ENCODE data around the gene ZBTB39. TPM values are rescaled to one million over a fixed set of nuclear protein-coding genes. Genes with fewer than 3 reads are reported as not detected.

ZBTB39 gene
- total and polyA plus RNA-seq, 2 experiments from 2014 or later = 1.8 to 6.4 TPM

DNA sequence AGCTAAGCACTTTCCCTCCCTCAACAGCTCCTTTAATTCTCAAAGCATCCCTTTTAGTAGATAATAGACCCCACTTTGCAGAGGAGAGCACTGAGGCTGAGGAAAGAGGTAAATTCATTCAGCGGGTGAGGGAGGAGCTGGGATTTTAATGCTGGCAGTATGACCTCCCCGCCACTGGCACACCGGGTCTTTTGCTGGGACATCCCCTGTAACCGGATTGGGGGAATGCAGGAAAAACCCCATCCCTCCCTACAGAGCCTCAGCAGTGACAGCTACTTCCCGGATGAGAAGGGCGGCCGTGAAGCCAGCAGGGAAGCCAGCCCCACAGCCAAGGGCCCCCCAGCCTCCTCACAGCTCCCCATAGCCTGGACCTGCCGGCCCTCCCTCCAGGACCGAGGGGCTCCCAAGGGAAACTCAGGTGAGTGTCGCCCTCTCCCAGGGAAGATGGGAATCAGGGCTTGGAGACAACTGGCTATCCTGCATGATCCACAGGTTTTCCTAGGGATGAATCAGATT, 12.1 kb downstream of the ZBTB39 start:
- TF ChIP-seq EZH2phosphoT487 (IDR thresholded peaks at IDR 0.05; ENCODE audit: low read depth, severe bottlenecking, unreplicated experiment) (no peak), EZH2 (IDR thresholded peaks at IDR 0.05; ENCODE audit: borderline replicate concordance) (no peak), CTCF (IDR thresholded peaks at IDR 0.05; ENCODE audit: poor library complexity) (no peak)
- H3K9me2 ChIP-seq (replicated peaks; ENCODE audit: insufficient read depth) = no peaks in the 10 kb centered on the region
- no peak overlapping the region for H2AFZ ChIP-seq
- no peaks in the 10 kb centered on the region for H3K4me1 ChIP-seq (ENCODE audit: insufficient read depth)
- H3K27ac ChIP-seq = no peak overlapping the region
- no peak overlapping the region for H3K4me2 ChIP-seq
- no peaks in the 10 kb centered on the region for H3K27me3 ChIP-seq
- H3K79me2 ChIP-seq = peaks cover 3% of the 10 kb centered on the region
- H4K20me1 ChIP-seq (ENCODE audit: insufficient read depth, poor library complexity, severe bottlenecking) = peaks cover 5% of the 10 kb centered on the region
- DNase-seq (ENCODE audit: low spot score) = no peak
- no peak overlapping the region for H3K4me3 ChIP-seq
- 89% methylated on average over 10 of the region's 10 CpGs for WGBS (ENCODE audit: low lambda C conversion rate, missing lambda C conversion rate)
- no peaks in the 10 kb centered on the region for H3K9me3 ChIP-seq (ENCODE audit: low read depth)
- H3K36me3 ChIP-seq (replicated peaks; ENCODE audit: insufficient read depth, low read depth) = no peaks in the 10 kb centered on the region

- no peak overlapping the region for H3K27ac ChIP-seq
- no peak overlapping the region for H3K4me3 ChIP-seq
- H3K4me1 ChIP-seq (ENCODE audit: insufficient read depth) = no peaks in the 10 kb centered on the region
- 79% methylated on average over 10 of the region's 10 CpGs for WGBS (ENCODE audit: low lambda C conversion rate, missing lambda C conversion rate)
- no peak overlapping the region for H3K4me2 ChIP-seq
- H3K36me3 ChIP-seq (replicated peaks; ENCODE audit: insufficient read depth, low read depth) = no peaks in the 10 kb centered on the region
- H2AFZ ChIP-seq = no peak overlapping the region
- H3K79me2 ChIP-seq = no peaks in the 10 kb centered on the region
- no peaks in the 10 kb centered on the region for H3K9me2 ChIP-seq (replicated peaks; ENCODE audit: insufficient read depth)
- H3K9me3 ChIP-seq (ENCODE audit: low read depth) = no peaks in the 10 kb centered on the region
- no peaks in the 10 kb centered on the region for H3K27me3 ChIP-seq
- no peak for TF ChIP-seq EZH2 (IDR thresholded peaks at IDR 0.05; ENCODE audit: borderline replicate concordance)
- TF ChIP-seq EZH2phosphoT487 (IDR thresholded peaks at IDR 0.05; ENCODE audit: low read depth, severe bottlenecking, unreplicated experiment) = no peak
- TF ChIP-seq CTCF (IDR thresholded peaks at IDR 0.05; ENCODE audit: poor library complexity) = no peak
- no peaks in the 10 kb centered on the region for H4K20me1 ChIP-seq (ENCODE audit: insufficient read depth, poor library complexity, severe bottlenecking)
- DNase-seq (ENCODE audit: low spot score) = no peak
Observed at GRCh38 chr12:56993346-56993745, 13.0 kb downstream of the ZBTB39 start.

GRCh38 chr12:56991319-56992246, 14.8 kb downstream of the ZBTB39 start:
- TF ChIP-seq EZH2 (IDR thresholded peaks at IDR 0.05; ENCODE audit: borderline replicate concordance) = no peak
- TF ChIP-seq EZH2phosphoT487 (IDR thresholded peaks at IDR 0.05; ENCODE audit: low read depth, severe bottlenecking, unreplicated experiment) = no peak
- no peak for TF ChIP-seq CTCF (IDR thresholded peaks at IDR 0.05; ENCODE audit: poor library complexity)
- Histone ChIP-seq H4K20me1 (ENCODE audit: insufficient read depth, poor library complexity, severe bottlenecking) (no peaks in the 10 kb centered on the region), H3K27ac (no peak overlapping the region), H2AFZ (no peak overlapping the region), H3K4me2 (no peak overlapping the region), H3K4me1 (ENCODE audit: insufficient read depth) (peaks cover 4% of the 10 kb centered on the region), H3K4me3 (no peak overlapping the region), H3K9me3 (ENCODE audit: low read depth) (no peaks in the 10 kb centered on the region), H3K79me2 (no peaks in the 10 kb centered on the region), H3K36me3 (replicated peaks; ENCODE audit: insufficient read depth, low read depth) (no peaks in the 10 kb centered on the region), H3K9me2 (replicated peaks; ENCODE audit: insufficient read depth) (no peaks in the 10 kb centered on the region), H3K27me3 (no peaks in the 10 kb centered on the region)
- WGBS (ENCODE audit: low lambda C conversion rate, missing lambda C conversion rate) = 91% methylated on average over 8 of the region's 8 CpGs
- DNase-seq (ENCODE audit: low spot score) = no peak
